GM12878 (cell line): ENCODE data around the gene PLEKHH2. TPM values are rescaled to one million over a fixed set of nuclear protein-coding genes. Genes with fewer than 3 reads are reported as not detected.

ENCODE experiments used
- ATAC-seq: fragments of 200-7000 bp; cut with Tn5 transposase; 3 replicates; pipeline ENCODE4 v1.9.1; 2020; ENCODE audit warnings: mild to moderate bottlenecking, moderate library complexity
- BruUV-seq: library from RNA; stranded (reverse); fragments of 400-500 nt; replicated peaks from 2 replicates; lab custom pipeline; 2021; lab: Mats Ljungman, UMichigan
- CTCF ChIA-PET: fragments of 300-600 bp; sonication (Branson Sonifier 250); formaldehyde crosslinking; extraction: SDS; loops from one replicate; lab custom pipeline; 2021; ENCODE audit warnings: inconsistent platforms; lab: Yijun Ruan, JAX
- POLR2A ChIA-PET: fragments of 350-600 bp; formaldehyde crosslinking; extraction: SDS; loops from one replicate; lab custom pipeline; 2021; ENCODE audit warnings: inconsistent platforms; lab: Charles Lee
- RAD21 ChIA-PET: fragments of 300-600 bp; sonication (Branson Sonifier 250); formaldehyde crosslinking; loops from one replicate; lab custom pipeline; 2023; ENCODE audit warnings: antibody characterized with exemption; ENCODE audit not compliant: unreplicated experiment; lab: Charles Lee
- SMC1A ChIA-PET: fragments of 300-600 bp; sonication (Branson Sonifier 250); formaldehyde crosslinking; loops from one replicate; lab custom pipeline; 2023; ENCODE audit not compliant: unreplicated experiment, uncharacterized antibody; lab: Charles Lee
- DNase-seq: peaks from one replicate; pipeline ENCODE4 v3.0.0-alpha.2; 2011; ENCODE audit warnings: low read depth, low spot score
- FAIRE-seq: peaks from 3 replicates; lab custom pipeline; 2011; peaks lifted over from hg19 to GRCh38; lab: Jason Lieb, UNC
- H2AFZ ChIP-seq: 2 replicates; pipeline ENCODE4 v1.6.0; 2011; ENCODE audit warnings: low read depth, low read length, control low read depth; ENCODE audit not compliant: control insufficient read depth
- H3K27ac ChIP-seq: 2 replicates; pipeline ENCODE4 v1.5.1; 2011; ENCODE audit warnings: control low read depth; ENCODE audit not compliant: control insufficient read depth, insufficient read depth
- H3K27me3 ChIP-seq, 2 experiments: replicated peaks in 1 of 2; 2 replicates each; pipeline versions ENCODE4 v1.6.0 to v1.6.1; 2011; ENCODE audit warnings: low read length in 1 of 2; ENCODE audit not compliant: control insufficient read depth in 2 of 2, insufficient read depth in 2 of 2
- H3K36me3 ChIP-seq, 2 experiments: 2 replicates each; pipeline ENCODE4 v1.5.1; 2011; ENCODE audit warnings: low read length in 1 of 2; ENCODE audit not compliant: control insufficient read depth in 2 of 2, insufficient read depth in 2 of 2
- H3K4me1 ChIP-seq: 2 replicates; pipeline ENCODE4 v1.6.1; 2011; ENCODE audit warnings: mild to moderate bottlenecking, low read length, moderate library complexity, mixed read lengths; ENCODE audit not compliant: control insufficient read depth, insufficient read depth
- H3K4me2 ChIP-seq: 2 replicates; pipeline ENCODE4 v1.6.0; 2011; ENCODE audit warnings: control low read depth; ENCODE audit not compliant: control insufficient read depth, insufficient read depth
- H3K4me3 ChIP-seq: fragments of 200-600 bp; sonication (generic); 2 replicates; pipeline ENCODE4 v1.5.1; 2016
- H3K79me2 ChIP-seq: 2 replicates; pipeline ENCODE4 v1.6.0; 2011; ENCODE audit warnings: low read length; ENCODE audit not compliant: control insufficient read depth, insufficient read depth
- H3K9ac ChIP-seq: 2 replicates; pipeline ENCODE4 v1.8.0; 2011; ENCODE audit warnings: low read length, control low read depth, mixed read lengths; ENCODE audit not compliant: control insufficient read depth, insufficient read depth
- H3K9me3 ChIP-seq: replicated peaks from 3 replicates; pipeline ENCODE4 v1.5.1; 2011; ENCODE audit warnings: mild to moderate bottlenecking, low read length; ENCODE audit not compliant: control insufficient read depth, insufficient read depth
- H4K20me1 ChIP-seq: 2 replicates; pipeline ENCODE4 v1.6.0; 2011; ENCODE audit not compliant: control insufficient read depth, insufficient read depth
- MEF2A ChIP-seq: IDR thresholded peaks from 2 replicates; pipeline ENCODE4 v1.6.1; 2011; ENCODE audit warnings: low read depth, mild to moderate bottlenecking, low read length, moderate library complexity; ENCODE audit not compliant: insufficient read depth
- NFXL1 ChIP-seq: fragments of 450-650 bp; IDR thresholded peaks from 2 replicates; pipeline ENCODE4 v1.6.1; 2017; ENCODE audit warnings: antibody characterized with exemption, mild to moderate bottlenecking, borderline replicate concordance
- POU2F2 ChIP-seq: IDR thresholded peaks from 3 replicates; pipeline ENCODE4 v1.6.1; 2011; ENCODE audit warnings: low read depth, mild to moderate bottlenecking, low read length, borderline replicate concordance
- RELA ChIP-seq: fragments of 450-650 bp; IDR thresholded peaks from 2 replicates; pipeline ENCODE4 v1.8.0; 2014; ENCODE audit warnings: borderline replicate concordance; ENCODE audit not compliant: partially characterized antibody
- RUNX3 ChIP-seq: IDR thresholded peaks from 2 replicates; pipeline ENCODE4 v1.6.1; 2012; ENCODE audit warnings: low read length, inconsistent platforms
- WRNIP1 ChIP-seq: IDR thresholded peaks from 2 replicates; pipeline ENCODE4 v1.6.1; 2011; ENCODE audit warnings: low read depth, low read length, improper control_type of control experiment, borderline replicate concordance
- WGBS: methylation state at CpG from one replicate; pipeline ENCODE4 v1.1.6; 2016; ENCODE audit warnings: low lambda C conversion rate; ENCODE audit not compliant: insufficient replicate concordance, insufficient coverage; ENCODE audit errors: missing lambda C conversion rate; 5-methylcytosine and 5-hydroxymethylcytosine counted together
- in situ Hi-C: fragments of 300-500 bp; cut with MboI; formaldehyde crosslinking; loops from 9 replicates; pipeline ENCODE4 v1.14.3; 2018; ENCODE audit warnings: mixed read lengths
- intact Hi-C: fragments of 100-400 bp; cut with micrococcal nuclease; formaldehyde crosslinking; loops from one replicate; pipeline ENCODE4 v1.14.2; 2022; ENCODE audit not compliant: unreplicated experiment
- polyA plus RNA-seq, 11 experiments: library from polyadenylated mRNA; depleted of rRNA in 4 of 11; unstranded in 6 of 11; stranded (reverse) in 5 of 11; fragments of >200 nt; fragmentation: Nextera tagmentation in 4 of 11; fragmentation: Illumina TruSeq in 1 of 11; extraction: Ambion mirVana in 4 of 11; extraction: Trizol in 1 of 11; gene quantifications; 1 replicate in 1 of 11; 2 replicates in 10 of 11; pipeline versions ENCODE4 v1.2.1 to v1.2.3, GENCODE V29; 2011 to 2016; ENCODE audit warnings: inconsistent platforms in 2 of 11, missing spikeins in 2 of 11, low read depth in 1 of 11
- total RNA-seq, 4 experiments: library from RNA; depleted of rRNA in 3 of 4; stranded (reverse); fragments of >200 nt in 3 of 4; fragmentation: Illumina TruSeq in 1 of 4; extraction: Trizol in 1 of 4; gene quantifications; 2 replicates each; pipeline versions ENCODE4 v1.2.1 to v1.2.3, GENCODE V29; 2013 to 2021

PLEKHH2 gene
- total and polyA plus RNA-seq, 10 of the 15 experiments (the other 5 are each of a cell fraction or from before 2014, with no cell fraction given), result not detected

GRCh38 chr2:43718530-43719124 is 81.6 kb downstream of the PLEKHH2 start:
- intact Hi-C loops, result no loop called here
- Histone ChIP-seq H3K4me2 (no peak overlapping the region), H3K4me1 (0 out of 2 replicates have a peak, but pooled peaks cover 3% of the 10 kb centered on the region), H4K20me1 (no peaks in the 10 kb centered on the region), H3K79me2 (no peaks in the 10 kb centered on the region), H3K36me3 (no peaks in the 10 kb centered on the region), H3K9ac (no peak overlapping the region), H3K4me3 (no peak overlapping the region), H3K27me3 (no peaks in the 10 kb centered on the region; a peak in 1 of 4 replicates), H2AFZ (no peak overlapping the region), H3K27ac (no peak overlapping the region), H3K9me3 (no peaks in the 10 kb centered on the region)
- FAIRE-seq (no peak), ATAC-seq (peak; percentile 45; the same call in 2 of the 3 replicates), DNase-seq (no peak)
- 17% methylated on average over 5 of the region's 5 CpGs for WGBS
- SMC1A ChIA-PET, result no interaction called here
- POLR2A ChIA-PET, result no interaction called here
- BruUV-seq, result no TSS peak
- CTCF ChIA-PET, result no interaction called here
- RAD21 ChIA-PET, result no interaction called here
- in situ Hi-C loops, result no loop called here
- peak; percentile 68 for TF ChIP-seq RUNX3
- TF ChIP-seq NFXL1, result no peak
- no peak for TF ChIP-seq RELA
- 0 out of 3 replicates have a peak, but pooled peaks have one; percentile 28 for TF ChIP-seq POU2F2
- no peak for TF ChIP-seq WRNIP1
- TF ChIP-seq MEF2A, result 0 out of 2 replicates have a peak, but pooled peaks have one; percentile 34
